C1 segment of cervical spinal cord (tissue), 14 donors: ENCODE measurements around the gene RBM28.
A peak's percentile ranks its signal among the peaks of the same experiment; 100 is the strongest.

Source experiments
- DNase-seq, 14 donors: peaks; one replicate each; lab custom pipeline; 2025; lab: John Stamatoyannopoulos, UW

The RBM28 gene

GRCh38 chr7:128343554-128344430 is at the start of gene RBM28:
TSS of gene RBM28 (minus strand) at chr7:128343908. CDS start at chr7:128343793, 115 bp downstream.
- peak; percentile 16 to 89 (median 83) for DNase-seq

GRCh38 chr7:128392446-128393327 is 49.0 kb upstream of the RBM28 start:
- no peak for DNase-seq

GRCh38 chr7:128391805-128392204 is 48.1 kb upstream of the RBM28 start:
- DNase-seq = no peak

GRCh38 chr7:128390871-128391565 is 47.3 kb upstream of the RBM28 start:
- no peak for DNase-seq

- DNase-seq = no peak
These were observed 46.1 kb upstream of the RBM28 start for GRCh38 chr7:128389618-128390329.

- no peak for DNase-seq
These were observed 45.4 kb upstream of the RBM28 start for GRCh38 chr7:128389085-128389617.

GRCh38 chr7:128388145-128388485 is 44.4 kb upstream of the RBM28 start:
- DNase-seq = no peak

GRCh38 chr7:128387216-128388144 is 43.8 kb upstream of the RBM28 start:
- peak; percentile 21 to 90 (median 58) for DNase-seq

- DNase-seq = no peak
These were observed 42.5 kb upstream of the RBM28 start for GRCh38 chr7:128385988-128386925.

- no peak for DNase-seq
These were observed 41.0 kb upstream of the RBM28 start for GRCh38 chr7:128384726-128385125.

- DNase-seq = peak in 2 of 14 donors; percentile 19 to 53
These were observed 40.1 kb upstream of the RBM28 start for GRCh38 chr7:128383776-128384175.

GRCh38 chr7:128381161-128381821 is 37.6 kb upstream of the RBM28 start:
- no peak for DNase-seq

- DNase-seq = no peak
These were observed 36.9 kb upstream of the RBM28 start for GRCh38 chr7:128380483-128381106.

- DNase-seq = no peak
These were observed 36.3 kb upstream of the RBM28 start for GRCh38 chr7:128379900-128380479.

- DNase-seq = no peak
These were observed 34.9 kb upstream of the RBM28 start for GRCh38 chr7:128378637-128379036.

GRCh38 chr7:128376077-128376476 is 32.4 kb upstream of the RBM28 start:
- DNase-seq = no peak

- DNase-seq = no peak
These were observed 30.3 kb upstream of the RBM28 start for GRCh38 chr7:128374041-128374440.
